Suprapubic skin (tissue), 4 donors: ENCODE results near the gene ZFYVE28. TPM values are rescaled to one million over a fixed set of nuclear protein-coding genes. Genes with fewer than 3 reads are reported as not detected.

Experiments
- DNase-seq, 2 donors: peaks; one replicate each; pipeline ENCODE4 v3.0.0-alpha.2; 2019; ENCODE audit warnings: low spot score in 2 of 2
- H3K27ac ChIP-seq: fragments of 200-600 bp; sonication (generic); one replicate; pipeline ENCODE4 v1.5.1; 2019
- H3K27me3 ChIP-seq: fragments of 200-600 bp; sonication (generic); one replicate; pipeline ENCODE4 v1.5.1; 2019
- H3K36me3 ChIP-seq: fragments of 200-600 bp; sonication (generic); one replicate; pipeline ENCODE4 v1.5.1; 2019
- H3K4me1 ChIP-seq: fragments of 200-600 bp; sonication (generic); one replicate; pipeline ENCODE4 v1.5.1; 2019
- H3K4me3 ChIP-seq: fragments of 200-600 bp; sonication (generic); one replicate; pipeline ENCODE4 v1.5.1; 2019; ENCODE audit warnings: mild to moderate bottlenecking
- H3K9me3 ChIP-seq: fragments of 200-600 bp; sonication (generic); one replicate; pipeline ENCODE4 v1.5.1; 2019
- CTCF ChIP-seq, 2 donors: fragments of 200-600 bp in 1 of 2; fragments of 450-650 bp in 1 of 2; sonication (generic) in 1 of 2; IDR thresholded peaks; one replicate each; pipeline ENCODE4 v1.5.1; 2016 to 2019; ENCODE audit warnings: antibody characterized with exemption in 2 of 2, mild to moderate bottlenecking in 1 of 2, moderate library complexity in 1 of 2
- EP300 ChIP-seq: sonication (generic); formaldehyde crosslinking; IDR thresholded peaks from one replicate; pipeline ENCODE4 v1.6.1; 2017; ENCODE audit warnings: antibody characterized with exemption
- POLR2A ChIP-seq, 2 donors: fragments of 450-650 bp; IDR thresholded peaks; one replicate each; pipeline ENCODE4 v1.6.1; 2017; ENCODE audit warnings: antibody characterized with exemption in 2 of 2, mild to moderate bottlenecking in 2 of 2, moderate library complexity in 2 of 2
- POLR2AphosphoS5 ChIP-seq, 3 donors: sonication (generic); formaldehyde crosslinking; IDR thresholded peaks; one replicate each; pipeline ENCODE4 v1.6.1; 2017; ENCODE audit warnings: antibody characterized with exemption in 3 of 3
- WGBS: methylation state at CpG from one replicate; pipeline ENCODE4 v1.1.5; 2018; 5-methylcytosine and 5-hydroxymethylcytosine counted together
- total RNA-seq, 4 donors: library from RNA; depleted of rRNA; stranded (reverse); fragments of >200 nt; gene quantifications; one replicate each; pipeline ENCODE4 v1.1.0, GENCODE V29; 2016

The ZFYVE28 gene
- total RNA-seq, 4 donors from 2014 or later, result 7.6 to 21.3 (median 9.9) TPM

- Histone ChIP-seq H3K27ac (peak overlapping the region; percentile 56), H3K36me3 (peaks cover 37% of the 10 kb centered on the region), H3K4me3 (no peak overlapping the region), H3K27me3 (no peaks in the 10 kb centered on the region), H3K9me3 (no peaks in the 10 kb centered on the region), H3K4me1 (peaks cover 71% of the 10 kb centered on the region)
- TF ChIP-seq CTCF (IDR thresholded peaks at IDR 0.05), result no peak
- TF ChIP-seq POLR2AphosphoS5 (IDR thresholded peaks at IDR 0.05), result no peak
- DNase-seq, result peak; percentile 69 to 77
- 62% methylated on average over 11 of the region's 12 CpGs for WGBS
Measured at GRCh38 chr4:2256781-2257191, 161.7 kb downstream of the ZFYVE28 start.

DNA sequence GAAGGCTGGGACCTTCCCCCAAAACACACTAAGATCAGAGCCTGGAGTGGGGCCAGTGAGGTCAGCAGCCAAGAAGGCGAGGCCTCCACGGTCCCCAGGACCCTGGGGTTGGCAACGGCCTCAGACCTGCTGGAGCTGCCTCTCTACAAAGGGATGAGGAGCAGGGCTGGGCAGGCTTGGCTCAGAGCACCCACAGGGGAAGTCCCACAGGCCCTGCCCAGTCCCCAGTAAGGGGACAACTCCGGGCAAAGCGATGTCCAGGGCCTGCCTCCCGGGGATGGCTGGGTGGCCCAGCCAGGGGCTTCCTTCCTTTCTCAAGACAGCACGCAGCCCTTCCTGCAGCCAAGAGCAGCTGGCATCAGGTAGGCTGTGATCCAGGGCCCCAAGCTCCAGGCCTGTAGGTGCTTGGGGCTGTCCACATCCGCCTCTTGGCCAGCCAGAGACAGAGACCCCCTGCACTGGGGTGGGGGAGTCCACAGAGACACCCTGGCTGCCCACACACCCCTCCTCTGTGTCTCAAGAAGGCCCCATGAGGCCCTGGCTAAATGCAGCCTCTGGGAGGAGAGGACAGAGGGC, 162.2 kb downstream of the ZFYVE28 start:
- TF ChIP-seq POLR2AphosphoS5 (IDR thresholded peaks at IDR 0.05) (no peak), EP300 (no peak), CTCF (IDR thresholded peaks at IDR 0.05) (no peak), POLR2A (IDR thresholded peaks at IDR 0.05) (no peak)
- Histone ChIP-seq H3K27ac (peak overlapping the region; percentile 56), H3K27me3 (no peaks in the 10 kb centered on the region), H3K36me3 (peaks cover 43% of the 10 kb centered on the region), H3K9me3 (no peaks in the 10 kb centered on the region), H3K4me3 (no peak overlapping the region), H3K4me1 (peaks cover 71% of the 10 kb centered on the region)
- no CpG with 5 or more reads among the region's 8 CpGs for WGBS
- DNase-seq, result peak; percentile 60 to 70

- no peak overlapping the region for H3K4me3 ChIP-seq
- H3K36me3 ChIP-seq, result peaks cover 49% of the 10 kb centered on the region
- no peaks in the 10 kb centered on the region for H3K27me3 ChIP-seq
- no peak for TF ChIP-seq CTCF (IDR thresholded peaks at IDR 0.05)
- no peak for TF ChIP-seq POLR2AphosphoS5 (IDR thresholded peaks at IDR 0.05)
- TF ChIP-seq EP300, result no peak
- no peak for TF ChIP-seq POLR2A (IDR thresholded peaks at IDR 0.05)
- H3K9me3 ChIP-seq, result no peaks in the 10 kb centered on the region
- 32% methylated on average over 7 of the region's 18 CpGs for WGBS
- peak; percentile 62 to 76 for DNase-seq
- H3K4me1 ChIP-seq, result peaks cover 67% of the 10 kb centered on the region
- H3K27ac ChIP-seq, result peak overlapping the region; percentile 56
Measured at GRCh38 chr4:2255501-2256155, 162.8 kb downstream of the ZFYVE28 start.

DNA sequence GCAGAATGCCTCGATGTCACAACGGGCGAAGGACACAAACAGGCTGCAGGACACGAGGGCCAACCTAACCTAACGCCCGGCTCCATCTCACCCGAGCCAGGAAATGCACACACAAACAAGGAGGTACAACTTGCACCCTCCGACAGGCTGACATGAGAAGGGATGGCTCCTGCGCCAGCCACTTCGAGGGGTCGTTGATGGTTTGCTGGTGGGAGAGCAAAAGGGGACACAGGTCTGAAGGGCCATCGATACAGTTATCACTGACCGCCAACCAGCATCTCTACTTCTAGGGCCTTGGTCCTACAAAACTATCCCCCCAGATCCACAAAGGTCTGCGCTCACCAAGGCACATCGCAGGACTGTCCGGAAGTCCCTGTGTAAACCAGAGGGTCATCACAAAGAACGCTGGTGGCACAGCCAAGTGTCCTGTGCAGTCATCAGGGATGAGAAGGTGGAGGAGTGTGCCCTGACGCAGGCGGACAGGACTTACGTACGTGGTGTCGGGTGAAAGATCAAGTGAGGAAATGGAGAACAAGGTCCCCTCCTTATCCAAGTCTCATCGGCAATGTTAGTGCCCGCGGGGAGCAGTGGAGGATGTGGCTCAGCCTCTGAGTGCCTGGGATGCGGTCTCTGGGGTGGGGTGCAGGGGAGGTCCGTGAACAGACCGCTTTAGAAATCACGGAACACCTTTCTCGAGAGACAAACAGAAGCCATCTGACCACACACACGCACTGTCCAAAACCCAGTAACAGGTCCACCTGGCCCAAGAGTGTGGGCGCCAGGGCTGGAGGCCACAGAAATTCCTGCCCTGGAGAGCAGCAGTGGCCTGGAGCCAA, 163.6 kb downstream of the ZFYVE28 start:
- H3K27me3 ChIP-seq, result no peaks in the 10 kb centered on the region
- peaks cover 56% of the 10 kb centered on the region for H3K36me3 ChIP-seq
- WGBS, result 82% methylated on average over 24 of the region's 32 CpGs
- H3K27ac ChIP-seq, result peak overlapping the region; percentile 56
- DNase-seq, result peak; percentile 53 to 65
- H3K4me3 ChIP-seq, result no peak overlapping the region
- no peaks in the 10 kb centered on the region for H3K9me3 ChIP-seq
- TF ChIP-seq EP300 (no peak), CTCF (IDR thresholded peaks at IDR 0.05) (no peak), POLR2A (IDR thresholded peaks at IDR 0.05) (no peak), POLR2AphosphoS5 (IDR thresholded peaks at IDR 0.05) (no peak)
- H3K4me1 ChIP-seq, result peaks cover 59% of the 10 kb centered on the region
